PC-3 (cell line): ENCODE results near the gene HOOK1. TPM values are rescaled to one million over a fixed set of nuclear protein-coding genes. Genes with fewer than 3 reads are reported as not detected.

Source experiments
- ATAC-seq: fragments of 200-7000 bp; cut with Tn5 transposase; 2 replicates; pipeline ENCODE4 v1.9.1; 2020; ENCODE audit warnings: mild to moderate bottlenecking, moderate library complexity
- BruUV-seq: library from RNA; stranded (reverse); fragments of 400-500 nt; replicated peaks from 2 replicates; lab custom pipeline; 2021; lab: Mats Ljungman, UMichigan
- CTCF ChIA-PET: fragments of 300-600 bp; sonication (Branson Sonifier 250); formaldehyde crosslinking; loops from one replicate; lab custom pipeline; 2022; ENCODE audit warnings: antibody characterized with exemption; lab: Charles Lee
- POLR2A ChIA-PET: fragments of 300-600 bp; sonication (Branson Sonifier 250); formaldehyde crosslinking; loops from one replicate; lab custom pipeline; 2022; ENCODE audit warnings: antibody characterized with exemption; ENCODE audit not compliant: unreplicated experiment; lab: Charles Lee
- DNase-seq: peaks from one replicate; pipeline ENCODE4 v3.0.0-alpha.2; 2015
- H2AFZ ChIP-seq: fragments of 300-600 bp; sonication (generic); 2 replicates; pipeline ENCODE4 v1.6.0; 2016; ENCODE audit warnings: antibody characterized with exemption, low read length
- H3F3A ChIP-seq: fragments of 300-600 bp; sonication (generic); one replicate; pipeline ENCODE4 v1.6.0; 2017; ENCODE audit warnings: antibody characterized with exemption, low read length, control low read depth, mild to moderate bottlenecking; ENCODE audit not compliant: unreplicated experiment
- H3K27ac ChIP-seq: fragments of 300-600 bp; sonication (generic); 2 replicates; pipeline ENCODE4 v1.5.1; 2016; ENCODE audit warnings: mild to moderate bottlenecking, low read length
- H3K27me3 ChIP-seq: fragments of 300-600 bp; sonication (generic); 2 replicates; pipeline ENCODE4 v1.6.1; 2016; ENCODE audit warnings: low read length, mixed read lengths
- H3K36me3 ChIP-seq: fragments of 300-600 bp; sonication (generic); 2 replicates; pipeline ENCODE4 v1.6.1; 2016; ENCODE audit warnings: low read depth, mixed run types, low read length, mixed read lengths
- H3K4me1 ChIP-seq: fragments of 300-600 bp; sonication (generic); 2 replicates; pipeline ENCODE4 v1.5.1; 2016; ENCODE audit warnings: low read length; ENCODE audit not compliant: insufficient read depth
- H3K4me2 ChIP-seq: fragments of 300-600 bp; sonication (generic); 2 replicates; pipeline ENCODE4 v1.6.0; 2016; ENCODE audit warnings: low read length
- H3K4me3 ChIP-seq: fragments of 300-600 bp; sonication (generic); 2 replicates; pipeline ENCODE4 v1.5.1; 2016; ENCODE audit warnings: mild to moderate bottlenecking, low read length, mixed read lengths
- H3K79me2 ChIP-seq: fragments of 300-600 bp; sonication (generic); 2 replicates; pipeline ENCODE4 v1.6.1; 2017; ENCODE audit warnings: low read length, mixed read lengths
- H3K9ac ChIP-seq: fragments of 300-600 bp; sonication (generic); 2 replicates; pipeline ENCODE4 v1.6.0; 2016; ENCODE audit warnings: mild to moderate bottlenecking, low read length
- H3K9me2 ChIP-seq: fragments of 300-600 bp; sonication (generic); replicated peaks from 2 replicates; pipeline ENCODE4 v1.6.1; 2016; ENCODE audit warnings: mixed run types, low read length, mixed read lengths
- H3K9me3 ChIP-seq: fragments of 300-600 bp; sonication (generic); 2 replicates; pipeline ENCODE4 v1.6.1; 2016; ENCODE audit warnings: low read length, mixed read lengths
- H4K20me1 ChIP-seq: fragments of 300-600 bp; sonication (generic); 2 replicates; pipeline ENCODE4 v1.6.1; 2016; ENCODE audit warnings: low read length, mixed read lengths
- intact Hi-C: fragments of 100-400 bp; cut with micrococcal nuclease; formaldehyde crosslinking; loops from 2 replicates; pipeline ENCODE4 v1.9.0; 2023
- total RNA-seq: library from RNA; depleted of rRNA; stranded (reverse); fragments of >200 nt; gene quantifications from 2 replicates; pipeline ENCODE4 v1.2.3, GENCODE V29; 2014; rRNA removed
- TF ChIP-seq, protein P1 (sequence below): fragments of 300-600 bp; sonication (generic); conservative IDR thresholded peaks from 2 replicates; pipeline ENCODE4 v1.5.1; 2017; ENCODE audit warnings: antibody characterized with exemption, low read depth, mild to moderate bottlenecking, low read length

Gene HOOK1
- total RNA-seq, 1 experiment from 2014 or later, result 5.0 TPM

DNA sequence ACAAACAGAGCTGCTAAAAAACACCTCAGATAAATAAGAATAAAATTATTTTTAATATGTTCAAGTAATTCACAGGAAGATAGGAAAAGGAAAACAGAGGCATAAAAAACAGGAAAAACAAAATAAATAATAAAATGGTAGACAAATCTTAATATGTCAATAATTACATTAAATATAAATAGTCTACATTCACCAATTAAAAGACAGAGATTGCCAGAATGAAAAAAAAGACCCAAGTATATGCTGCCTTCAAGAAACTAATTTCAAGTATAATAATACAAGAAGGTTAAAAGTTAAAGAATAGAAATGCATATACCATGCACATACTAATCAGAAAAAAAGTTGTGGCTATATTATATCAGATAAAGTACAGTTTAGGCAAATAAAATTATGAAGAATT is 109.9 kb downstream of the HOOK1 start:
- H3F3A ChIP-seq, result no peaks in the 10 kb centered on the region
- no peak for DNase-seq

More for the DNA sequence above, 109.9 kb downstream of the HOOK1 start:
- Histone ChIP-seq H4K20me1 (no peaks in the 10 kb centered on the region), H3K9ac (no peak overlapping the region), H3K36me3 (no peaks in the 10 kb centered on the region), H3K27me3 (peaks cover 41% of the 10 kb centered on the region), H3K79me2 (no peaks in the 10 kb centered on the region), H2AFZ (no peak overlapping the region), H3K9me2 (no peaks in the 10 kb centered on the region), H3K4me1 (peaks cover 10% of the 10 kb centered on the region; the same call in 1 of the 2 replicates), H3K4me2 (no peak overlapping the region), H3K9me3 (0 out of 2 replicates have a peak, but pooled peaks cover 6% of the 10 kb centered on the region), H3K27ac (no peak overlapping the region), H3K4me3 (no peak overlapping the region)
- ATAC-seq, result no peak
- ChIA-PET CTCF (no interaction called here), POLR2A (no interaction called here)
- TF ChIP-seq, protein P1, sequence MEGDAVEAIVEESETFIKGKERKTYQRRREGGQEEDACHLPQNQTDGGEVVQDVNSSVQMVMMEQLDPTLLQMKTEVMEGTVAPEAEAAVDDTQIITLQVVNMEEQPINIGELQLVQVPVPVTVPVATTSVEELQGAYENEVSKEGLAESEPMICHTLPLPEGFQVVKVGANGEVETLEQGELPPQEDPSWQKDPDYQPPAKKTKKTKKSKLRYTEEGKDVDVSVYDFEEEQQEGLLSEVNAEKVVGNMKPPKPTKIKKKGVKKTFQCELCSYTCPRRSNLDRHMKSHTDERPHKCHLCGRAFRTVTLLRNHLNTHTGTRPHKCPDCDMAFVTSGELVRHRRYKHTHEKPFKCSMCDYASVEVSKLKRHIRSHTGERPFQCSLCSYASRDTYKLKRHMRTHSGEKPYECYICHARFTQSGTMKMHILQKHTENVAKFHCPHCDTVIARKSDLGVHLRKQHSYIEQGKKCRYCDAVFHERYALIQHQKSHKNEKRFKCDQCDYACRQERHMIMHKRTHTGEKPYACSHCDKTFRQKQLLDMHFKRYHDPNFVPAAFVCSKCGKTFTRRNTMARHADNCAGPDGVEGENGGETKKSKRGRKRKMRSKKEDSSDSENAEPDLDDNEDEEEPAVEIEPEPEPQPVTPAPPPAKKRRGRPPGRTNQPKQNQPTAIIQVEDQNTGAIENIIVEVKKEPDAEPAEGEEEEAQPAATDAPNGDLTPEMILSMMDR, result no peak
- intact Hi-C loops, result no loop called here
- no TSS peak for BruUV-seq

Other genes starting within 250 kb of the HOOK1 start
- 0.44 and 0.75 TPM in 2 replicates for gene CYP2J2, start 111.8 kb downstream of the HOOK1 start, total RNA-seq